Activated CD8-positive, alpha-beta memory T cell treated with anti-CD3 and anti-CD28 coated beads for 1 hour (primary cell): ENCODE measurements around the gene NMU.
"Not testable (repeated sequence)": the region's sequence is repeated elsewhere in the genome, so short reads cannot be mapped to it uniquely, and the experiment has no call there.

Source experiments
- DNase-seq, 2 donors: peaks; one replicate each; pipeline ENCODE4 v3.0.0-alpha.2; 2020; ENCODE audit warnings: low read depth in 1 of 2; ENCODE audit errors: extremely low read depth in 1 of 2

Gene NMU

DNA sequence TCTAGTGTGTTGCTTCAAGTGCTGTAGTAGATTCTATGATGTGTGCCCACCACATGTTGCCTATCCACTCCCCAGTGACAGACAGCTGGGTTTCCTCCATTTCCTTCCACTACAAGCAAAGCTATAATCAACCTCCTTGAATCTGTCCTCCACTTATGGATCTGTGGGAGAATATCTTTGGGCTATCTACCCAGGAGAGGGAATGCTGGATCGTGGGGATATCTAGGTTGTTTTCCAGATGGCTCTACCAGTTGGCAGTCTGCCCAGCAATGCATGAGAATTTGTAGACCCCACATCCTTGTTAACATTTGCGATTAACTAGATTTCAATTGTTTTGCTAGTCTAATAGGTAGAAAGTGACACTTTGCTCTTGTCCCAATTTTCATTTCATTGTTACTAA, 10.3 kb downstream of the NMU start:
- no peak for DNase-seq

GRCh38 chr4:55624063-55624462, 12.0 kb downstream of the NMU start:
- not testable (repeated sequence) for DNase-seq

GRCh38 chr4:55618546-55619143, 17.5 kb downstream of the NMU start:
- DNase-seq: no peak

- no peak for DNase-seq
These were observed 18.4 kb downstream of the NMU start for GRCh38 chr4:55617587-55618197.

GRCh38 chr4:55615008-55615407, 21.1 kb downstream of the NMU start:
- no peak for DNase-seq

- no peak for DNase-seq
These were observed 22.5 kb downstream of the NMU start for GRCh38 chr4:55613621-55614020.

DNA sequence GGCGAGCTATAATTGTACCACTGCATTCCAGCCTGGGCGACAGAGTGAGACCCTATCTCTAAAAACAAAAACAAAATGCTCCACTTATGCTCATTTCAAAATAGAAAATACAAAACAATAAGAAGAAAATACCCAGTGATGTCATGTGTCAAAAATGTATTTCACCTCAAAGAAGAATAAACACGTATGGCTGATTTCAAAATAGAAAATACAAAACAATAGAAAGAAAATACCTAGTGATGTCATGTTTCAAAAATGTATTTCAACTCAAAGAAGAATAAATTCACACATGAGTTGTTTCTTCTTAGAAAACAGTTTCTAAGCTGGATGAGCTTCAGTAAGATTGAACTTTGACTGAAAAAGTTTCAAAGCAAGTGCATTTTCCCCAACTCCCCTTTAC, 23.8 kb downstream of the NMU start:
- DNase-seq: no peak

- DNase-seq: no peak
These were observed 24.6 kb downstream of the NMU start for GRCh38 chr4:55611358-55612059.

DNA sequence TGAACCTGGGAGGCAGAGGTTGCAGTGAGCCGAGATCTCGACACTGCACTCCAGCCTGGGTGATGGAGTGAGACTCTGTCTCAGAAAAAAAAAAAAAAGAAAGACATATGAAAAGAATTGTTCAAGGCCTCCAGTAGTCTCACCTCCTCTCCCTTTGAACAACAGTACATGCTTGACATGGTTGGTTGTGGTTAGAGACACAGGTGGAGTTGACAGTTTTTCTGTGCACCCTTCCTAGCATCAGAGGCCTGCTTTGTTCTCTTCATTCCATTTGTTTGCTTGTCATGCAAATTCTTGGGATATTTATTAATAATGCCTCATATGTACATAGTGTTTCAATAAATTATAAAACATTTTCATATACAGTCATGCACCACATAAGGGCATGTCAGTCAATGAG, 25.7 kb downstream of the NMU start:
- no peak for DNase-seq

DNA sequence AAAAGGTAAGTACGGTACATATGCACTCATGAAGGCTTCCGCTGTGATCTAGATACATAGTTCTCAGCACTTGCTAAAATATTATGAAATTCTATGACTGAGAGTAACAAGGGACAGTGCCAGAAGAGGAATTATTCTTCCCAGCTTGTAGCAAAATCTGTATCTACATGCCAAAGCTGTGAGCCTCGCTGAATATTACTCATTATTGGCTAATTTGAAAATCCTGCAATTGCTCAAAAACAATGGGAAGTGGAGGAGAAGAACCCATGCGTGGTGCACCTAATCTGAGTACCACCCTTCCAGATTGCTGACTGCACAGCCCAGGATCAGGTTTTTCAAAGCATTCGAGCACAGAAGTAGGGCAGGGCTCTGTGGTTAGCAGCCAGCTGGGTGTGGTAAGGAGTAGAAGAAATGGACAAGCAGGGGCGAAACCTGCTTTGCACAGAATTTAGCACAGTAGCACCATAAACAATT, 26.7 kb downstream of the NMU start:
- DNase-seq: no peak

GRCh38 chr4:55608591-55608990, 27.5 kb downstream of the NMU start:
- no peak for DNase-seq

DNA sequence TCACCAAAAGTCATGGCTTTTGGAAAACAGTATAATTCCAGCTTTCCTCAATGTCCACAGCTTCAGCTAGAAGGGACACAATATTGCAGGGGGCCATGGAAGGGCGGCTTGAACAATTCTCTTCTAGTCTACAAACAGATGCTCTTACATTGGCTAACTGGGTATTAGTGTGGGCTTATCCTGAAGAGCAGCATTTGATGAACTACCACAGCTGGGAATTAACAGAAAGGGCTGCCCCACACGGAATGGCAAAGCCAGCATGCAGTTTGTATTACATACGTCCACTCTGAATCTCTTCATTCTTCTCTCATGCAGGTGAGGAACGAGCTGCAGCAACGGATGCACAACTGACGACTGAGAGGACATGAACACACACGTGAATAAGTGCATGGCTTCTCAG, 31.1 kb downstream of the NMU start:
- no peak for DNase-seq

DNA sequence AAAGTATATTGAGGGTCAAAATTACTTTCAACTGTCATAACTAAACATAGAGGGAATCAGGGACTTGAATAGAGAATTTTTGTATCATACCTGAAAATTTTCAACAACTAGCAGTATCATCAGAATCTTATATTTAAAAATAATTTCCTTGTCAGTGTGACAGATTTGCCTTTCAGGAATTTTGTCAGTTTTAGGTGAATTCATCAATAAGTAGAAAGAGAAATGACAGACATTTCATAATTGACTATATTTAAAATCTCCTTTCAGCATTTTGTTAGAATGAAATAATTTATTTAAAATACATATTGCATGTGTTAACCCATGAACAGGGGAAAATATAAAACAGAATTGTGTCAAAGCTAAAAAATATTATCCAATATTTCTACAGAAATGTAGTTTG, 35.5 kb downstream of the NMU start:
- DNase-seq: no peak

DNA sequence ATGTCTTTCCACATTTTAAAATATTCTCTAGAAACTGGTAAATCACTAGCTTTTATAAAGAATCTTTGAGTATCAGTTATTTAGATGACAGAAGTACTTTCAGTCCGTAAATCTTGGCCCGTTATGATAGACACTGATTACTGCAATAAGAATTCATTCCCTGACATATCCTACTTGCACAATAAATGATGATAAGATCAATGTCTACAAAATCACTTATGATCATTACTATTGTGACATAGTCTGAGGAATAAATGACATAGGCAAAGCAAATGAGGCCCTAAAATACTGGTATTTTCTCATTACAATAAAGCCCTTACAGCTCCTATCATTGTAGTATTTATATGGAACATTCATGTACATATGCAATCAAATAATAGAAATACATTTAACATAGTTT, 37.5 kb downstream of the NMU start:
- no peak for DNase-seq

GRCh38 chr4:55592014-55592413, 44.1 kb downstream of the NMU start, which contains the start of gene PDCL2:
TSS of gene PDCL2 (minus strand) at chr4:55592245. CDS start at chr4:55592109, 136 bp downstream.
- no peak for DNase-seq

DNA sequence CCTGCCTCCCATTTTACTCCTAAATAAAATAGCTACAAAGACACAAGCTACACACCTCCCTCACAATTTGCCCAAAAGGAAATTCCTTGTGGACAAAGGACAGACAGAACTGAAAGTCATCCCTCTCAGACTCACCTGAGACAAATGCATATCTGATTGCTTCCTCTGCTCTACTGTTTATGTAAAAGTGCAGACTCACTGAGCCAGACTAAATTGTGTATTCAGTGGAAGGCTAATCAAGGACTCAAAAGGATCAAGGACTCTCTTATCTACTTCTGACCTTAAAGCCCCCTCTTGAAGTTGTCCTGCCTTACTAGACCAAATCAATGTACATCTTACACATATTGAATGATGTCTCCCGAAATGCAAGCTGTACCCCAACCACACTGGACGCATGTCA, 47.9 kb downstream of the NMU start:
- DNase-seq: no peak

DNA sequence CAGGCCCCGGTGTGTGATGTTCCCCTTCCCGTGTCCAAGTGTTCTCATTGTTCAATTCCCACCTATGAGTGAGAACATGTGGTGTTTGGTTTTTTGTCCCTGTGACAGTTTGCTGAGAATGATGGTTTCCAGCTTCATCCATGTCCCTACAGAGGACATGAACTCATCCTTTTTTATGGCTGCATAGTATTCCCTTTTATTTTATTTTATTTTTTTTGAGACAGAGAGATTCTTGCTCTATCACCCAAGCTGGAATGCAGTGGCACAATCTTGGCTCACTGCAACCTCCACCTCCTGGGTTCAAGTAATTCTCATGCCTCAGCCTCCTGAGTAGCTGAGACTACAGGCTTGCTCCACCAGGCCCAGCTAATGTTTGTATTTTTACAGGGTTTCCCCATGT, 53.3 kb downstream of the NMU start:
- DNase-seq: not testable (repeated sequence)

- DNase-seq: no peak
These were observed 57.6 kb downstream of the NMU start for GRCh38 chr4:55578341-55579010.

DNA sequence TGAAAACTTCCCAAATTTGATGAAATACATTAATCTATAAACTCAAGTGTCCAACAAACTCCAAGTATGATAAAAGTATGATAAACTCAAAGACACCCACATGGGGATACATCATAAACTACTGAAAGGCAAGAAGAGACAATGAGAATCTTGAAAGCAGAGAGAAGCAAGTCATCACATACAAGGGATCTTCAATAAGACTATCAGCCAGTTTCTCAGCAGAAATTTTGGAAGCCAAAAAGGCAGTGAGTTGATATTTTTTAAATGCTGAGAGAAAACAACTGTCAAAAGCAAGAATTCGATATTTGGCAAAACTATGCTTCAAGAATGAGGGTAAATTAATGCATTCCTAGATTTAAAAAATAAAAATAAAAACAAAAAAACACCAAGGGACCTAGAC, 60.6 kb downstream of the NMU start:
- DNase-seq: no peak

DNA sequence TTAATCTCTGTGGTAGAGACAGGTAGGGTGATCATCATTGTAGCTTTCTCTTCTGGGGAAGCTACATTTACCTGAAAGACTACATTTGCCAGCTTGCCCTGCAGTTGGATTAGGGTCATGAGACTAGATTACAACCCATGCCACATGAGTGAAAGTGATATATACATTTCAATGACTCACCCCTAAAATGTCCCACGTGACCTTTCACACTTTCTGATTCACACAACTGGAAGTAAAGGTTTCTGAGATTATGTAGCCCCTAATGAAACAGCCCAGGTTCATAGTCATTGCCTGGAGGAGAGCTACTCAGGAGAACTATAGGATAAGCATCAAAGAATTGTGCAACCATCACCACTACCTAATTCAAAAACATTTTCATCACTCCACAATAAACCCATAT, 61.8 kb downstream of the NMU start:
- no peak for DNase-seq

DNA sequence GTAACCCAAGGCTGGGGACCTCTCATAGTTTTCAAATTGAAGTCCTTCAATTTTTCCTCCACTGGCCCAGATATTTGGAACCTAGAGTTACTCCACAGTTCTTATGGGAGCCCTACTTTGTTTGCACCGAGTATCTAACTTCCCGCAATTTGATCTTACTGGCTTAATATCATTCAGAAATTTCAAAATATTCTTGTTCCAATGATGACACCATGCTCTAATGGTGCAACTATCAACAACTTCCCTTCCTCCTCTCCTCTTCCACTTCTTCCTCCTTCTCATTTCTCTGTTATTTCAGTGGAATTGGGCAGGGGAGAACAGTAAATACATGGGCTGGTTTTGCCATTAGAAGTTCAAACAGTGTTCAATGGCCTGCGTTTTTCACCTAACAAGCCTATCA, 64.3 kb downstream of the NMU start:
- DNase-seq: no peak
